Activated CD4-positive, CD25-positive, alpha-beta regulatory T cell treated with anti-CD3 and anti-CD28 coated beads, Interleukin-2, amount 50 U/mL, for 16 hours (primary cell): ENCODE data around the gene APCDD1L.

Experiments
- DNase-seq: peaks from one replicate; pipeline ENCODE4 v3.0.0-alpha.2; 2020; ENCODE audit warnings: low read depth, low spot score

APCDD1L gene

GRCh38 chr20:58492074-58492718 lies 23.0 kb downstream of the APCDD1L start:
- DNase-seq: no peak

- no peak for DNase-seq
Observed at GRCh38 chr20:58486207-58486606, 29.0 kb downstream of the APCDD1L start.

GRCh38 chr20:58485393-58485792 lies 29.8 kb downstream of the APCDD1L start:
- no peak for DNase-seq

- DNase-seq: no peak
Observed at GRCh38 chr20:58483470-58483869, 31.7 kb downstream of the APCDD1L start.

GRCh38 chr20:58483051-58483450 lies 32.1 kb downstream of the APCDD1L start:
- DNase-seq: no peak

GRCh38 chr20:58482416-58482815 lies 32.8 kb downstream of the APCDD1L start:
- DNase-seq: no peak

GRCh38 chr20:58481481-58482021 lies 33.6 kb downstream of the APCDD1L start:
- no peak for DNase-seq

- DNase-seq: no peak
Observed at GRCh38 chr20:58480551-58481336, 34.5 kb downstream of the APCDD1L start.

- DNase-seq: no peak
Observed at GRCh38 chr20:58479726-58480440, 35.3 kb downstream of the APCDD1L start.

- DNase-seq: no peak
Observed at GRCh38 chr20:58478141-58478805, 36.9 kb downstream of the APCDD1L start.

GRCh38 chr20:58475466-58475865 lies 39.7 kb downstream of the APCDD1L start:
- DNase-seq: no peak

GRCh38 chr20:58473453-58474425 lies 41.5 kb downstream of the APCDD1L start:
- no peak for DNase-seq

- DNase-seq: no peak
Observed at GRCh38 chr20:58472273-58473018, 42.8 kb downstream of the APCDD1L start.

GRCh38 chr20:58471193-58472164 lies 43.7 kb downstream of the APCDD1L start:
- DNase-seq: no peak

GRCh38 chr20:58470336-58471192 lies 44.6 kb downstream of the APCDD1L start:
- DNase-seq: no peak

- no peak for DNase-seq
Observed at GRCh38 chr20:58469616-58470015, 45.6 kb downstream of the APCDD1L start.
